GM10847 (cell line): ENCODE data around the gene CCNQ.

Source experiments
- POLR2A ChIP-seq: IDR thresholded peaks from 2 replicates; pipeline ENCODE4 v1.6.1; 2011; ENCODE audit not compliant: insufficient read length; ENCODE audit errors: extremely low read depth

Gene CCNQ

GRCh38 chrX:153598541-153599191, at the start of gene CCNQ:
Gene CCNQ, minus strand, starts transcription at chrX:153599139. Its CDS starts 66 bp downstream, at chrX:153599073.
- peak; percentile 47 for TF ChIP-seq POLR2A

- no peak for TF ChIP-seq POLR2A
Observed at GRCh38 chrX:153647461-153648357, 48.8 kb upstream of the CCNQ start.

- no peak for TF ChIP-seq POLR2A
Observed at GRCh38 chrX:153646620-153647373, 47.9 kb upstream of the CCNQ start, which contains the start of gene DUSP9. Gene DUSP9, plus strand, starts transcription at chrX:153647203. Its CDS starts 751 bp downstream, at chrX:153647954.

GRCh38 chrX:153645921-153646488, 47.1 kb upstream of the CCNQ start:
- TF ChIP-seq POLR2A = no peak

GRCh38 chrX:153645151-153645550, 46.2 kb upstream of the CCNQ start:
- TF ChIP-seq POLR2A = no peak

- TF ChIP-seq POLR2A = no peak
Observed at GRCh38 chrX:153644356-153645125, 45.6 kb upstream of the CCNQ start.

GRCh38 chrX:153643431-153644351, 44.8 kb upstream of the CCNQ start:
- no peak for TF ChIP-seq POLR2A

- TF ChIP-seq POLR2A = no peak
Observed at GRCh38 chrX:153642655-153643430, 43.9 kb upstream of the CCNQ start.

- TF ChIP-seq POLR2A = no peak
Observed at GRCh38 chrX:153642051-153642654, 43.2 kb upstream of the CCNQ start.

GRCh38 chrX:153641627-153642026, 42.7 kb upstream of the CCNQ start:
- TF ChIP-seq POLR2A = no peak

- no peak for TF ChIP-seq POLR2A
Observed at GRCh38 chrX:153640736-153641575, 42.0 kb upstream of the CCNQ start.
